Caco-2 (cell line): ENCODE measurements around the gene RANBP10. TPM values are rescaled to one million over a fixed set of nuclear protein-coding genes. Genes with fewer than 3 reads are reported as not detected.

ENCODE experiments used
- BruUV-seq: library from RNA; stranded (reverse); fragments of 400-500 nt; replicated peaks from 2 replicates; lab custom pipeline; 2021; lab: Mats Ljungman, UMichigan
- CTCF ChIA-PET: fragments of 300-600 bp; sonication (Branson Sonifier 250); formaldehyde crosslinking; loops from one replicate; lab custom pipeline; 2022; ENCODE audit warnings: antibody characterized with exemption; lab: Charles Lee
- POLR2A ChIA-PET: fragments of 300-600 bp; sonication (Branson Sonifier 250); formaldehyde crosslinking; loops from one replicate; lab custom pipeline; 2022; ENCODE audit warnings: antibody characterized with exemption; lab: Charles Lee
- DNase-seq, 2 experiments: peaks; one replicate each; pipeline versions ENCODE4 v3.0.0 to v3.0.0-alpha.2; 2020 to 2022
- H3K27me3 ChIP-seq: replicated peaks from 2 replicates; pipeline ENCODE4 v1.6.0; 2011; ENCODE audit warnings: low read length; ENCODE audit not compliant: control insufficient read depth, insufficient read depth
- H3K36me3 ChIP-seq: 2 replicates; pipeline ENCODE4 v1.5.1; 2011; ENCODE audit warnings: low read length; ENCODE audit not compliant: control insufficient read depth, insufficient read depth
- H3K4me1 ChIP-seq: fragments of 250-450 bp; sonication (Bioruptor Pico); 2 replicates; pipeline ENCODE4 v1.5.1; 2020; ENCODE audit warnings: mild to moderate bottlenecking
- H3K4me3 ChIP-seq: 2 replicates; pipeline ENCODE4 v1.5.1; 2011; ENCODE audit warnings: low read depth, mild to moderate bottlenecking, control low read depth, low read length
- H3K9me3 ChIP-seq: fragments of 250-450 bp; sonication (Bioruptor Pico); 2 replicates; pipeline ENCODE4 v1.5.1; 2020; ENCODE audit warnings: mild to moderate bottlenecking, moderate library complexity
- H3K27ac Mint-ChIP-seq: one replicate; pipeline ENCODE4 v1.8.0; 2022; ENCODE audit warnings: mixed read lengths; ENCODE audit not compliant: unreplicated experiment
- H3K27me3 Mint-ChIP-seq: one replicate; pipeline ENCODE4 v1.8.0; 2022; ENCODE audit warnings: mixed read lengths; ENCODE audit not compliant: insufficient read depth, unreplicated experiment
- H3K36me3 Mint-ChIP-seq: one replicate; pipeline ENCODE4 v1.8.0; 2022; ENCODE audit warnings: mild to moderate bottlenecking, mixed read lengths; ENCODE audit not compliant: insufficient read depth, unreplicated experiment
- H3K4me1 Mint-ChIP-seq: one replicate; pipeline ENCODE4 v1.8.0; 2022; ENCODE audit warnings: low read depth, mixed read lengths; ENCODE audit not compliant: unreplicated experiment
- H3K4me3 Mint-ChIP-seq: one replicate; pipeline ENCODE4 v1.8.0; 2022; ENCODE audit warnings: mild to moderate bottlenecking, moderate library complexity, mixed read lengths; ENCODE audit not compliant: unreplicated experiment
- H3K9me3 Mint-ChIP-seq: one replicate; pipeline ENCODE4 v1.8.0; 2022; ENCODE audit warnings: mixed read lengths; ENCODE audit not compliant: unreplicated experiment
- CTCF ChIP-seq, 2 experiments: fragments of 200-600 bp in 1 of 2; IDR thresholded peaks; 1 replicate in 1 of 2; 2 replicates in 1 of 2; pipeline versions ENCODE4 v1.5.1 to v1.8.0; 2011 to 2022; ENCODE audit warnings: antibody characterized with exemption in 1 of 2, control low read depth in 1 of 2, inconsistent platforms in 1 of 2, low read depth in 1 of 2, low read length in 1 of 2, mild to moderate bottlenecking in 1 of 2, moderate library complexity in 1 of 2; ENCODE audit not compliant: insufficient read depth in 1 of 2, severe bottlenecking in 1 of 2, unreplicated experiment in 1 of 2
- intact Hi-C: fragments of 100-400 bp; cut with micrococcal nuclease; formaldehyde crosslinking; loops from one replicate; pipeline ENCODE4 v1.10.0; 2022; ENCODE audit not compliant: unreplicated experiment
- total RNA-seq: library from RNA; stranded (reverse); gene quantifications from 2 replicates; pipeline ENCODE4 v1.2.3, GENCODE V29; 2022

RANBP10 gene
- total RNA-seq, 1 experiment from 2014 or later: 21.8 TPM

- Histone ChIP-seq H3K9me3 (no peaks in the 10 kb centered on the region), H3K27me3 (no peaks in the 10 kb centered on the region), H3K4me3 (no peak overlapping the region), H3K4me1 (peaks cover 25% of the 10 kb centered on the region), H3K36me3 (no peaks in the 10 kb centered on the region)
- Mint-ChIP-seq H3K4me3 (no peak overlapping the region), H3K36me3 (peaks cover 14% of the 10 kb centered on the region), H3K4me1 (peaks cover 19% of the 10 kb centered on the region), H3K27ac (peak overlapping the region; percentile 36), H3K9me3 (no peaks in the 10 kb centered on the region), H3K27me3 (no peaks in the 10 kb centered on the region)
- ChIA-PET POLR2A (interaction anchor here (0.5 to 0.9 kb wide), 3 partner anchors 19 to 538 kb away, joined by 3 to 6 read pairs (median 3); partner anchors contain the start of gene ACD), CTCF (interaction anchor here (0.9 to 1.3 kb wide), 4 partner anchors 43 to 195 kb away, joined by 3 to 5 read pairs (median 4); partner anchors contain the start of genes C16orf86 and ENKD1)
- no TSS peak for BruUV-seq
- intact Hi-C loops: loop anchor here (1.0 to 2.0 kb wide), 3 partner anchors 13 to 38 kb away; no protein-coding TSS in a partner anchor
- TF ChIP-seq CTCF (IDR thresholded peaks at IDR 0.05; ENCODE audit: insufficient read depth in 1 of 2, low read depth in 1 of 2, low read length in 1 of 2, severe bottlenecking in 1 of 2, unreplicated experiment in 1 of 2): no peak
- peak in 1 of 2 experiments; percentile 67 for DNase-seq
These were observed 90.3 kb downstream of the RANBP10 start for GRCh38 chr16:67716097-67716496.

- intact Hi-C loops: no loop called here
- Histone ChIP-seq H3K4me3 (no peak overlapping the region), H3K4me1 (peaks cover 20% of the 10 kb centered on the region), H3K9me3 (no peaks in the 10 kb centered on the region), H3K27me3 (no peaks in the 10 kb centered on the region), H3K36me3 (no peaks in the 10 kb centered on the region)
- no peak overlapping the region for H3K27ac Mint-ChIP-seq
- POLR2A ChIA-PET: interaction anchor here (0.5 kb wide), 1 partner anchor 283 kb away, joined by 5 read pairs; the partner anchor contains the start of gene HSD11B2
- no peaks in the 10 kb centered on the region for H3K27me3 Mint-ChIP-seq
- TF ChIP-seq CTCF (IDR thresholded peaks at IDR 0.05; ENCODE audit: insufficient read depth in 1 of 2, low read depth in 1 of 2, low read length in 1 of 2, severe bottlenecking in 1 of 2, unreplicated experiment in 1 of 2): no peak
- no peak overlapping the region for H3K4me3 Mint-ChIP-seq
- H3K9me3 Mint-ChIP-seq: no peaks in the 10 kb centered on the region
- H3K4me1 Mint-ChIP-seq: peaks cover 12% of the 10 kb centered on the region
- H3K36me3 Mint-ChIP-seq: peaks cover 12% of the 10 kb centered on the region
- CTCF ChIA-PET: interaction anchor here (0.7 kb wide), 1 partner anchor 428 kb away, joined by 4 read pairs; no protein-coding TSS in a partner anchor
- no TSS peak for BruUV-seq
- DNase-seq: no peak
These were observed 91.8 kb downstream of the RANBP10 start for GRCh38 chr16:67714522-67714921.

GRCh38 chr16:67713647-67714273 lies 92.6 kb downstream of the RANBP10 start:
- H3K36me3 Mint-ChIP-seq: peaks cover 4% of the 10 kb centered on the region
- no peaks in the 10 kb centered on the region for H3K27me3 Mint-ChIP-seq
- no peaks in the 10 kb centered on the region for H3K36me3 ChIP-seq
- H3K4me1 ChIP-seq: peaks cover 20% of the 10 kb centered on the region
- H3K4me1 Mint-ChIP-seq: peaks cover 10% of the 10 kb centered on the region
- H3K4me3 ChIP-seq: no peak overlapping the region
- no peaks in the 10 kb centered on the region for H3K9me3 ChIP-seq
- no peaks in the 10 kb centered on the region for H3K9me3 Mint-ChIP-seq
- no peak for DNase-seq
- no peak overlapping the region for H3K4me3 Mint-ChIP-seq
- ChIA-PET POLR2A (no interaction called here), CTCF (no interaction called here)
- intact Hi-C loops: no loop called here
- no peak overlapping the region for H3K27ac Mint-ChIP-seq
- no peaks in the 10 kb centered on the region for H3K27me3 ChIP-seq
- no TSS peak for BruUV-seq
- TF ChIP-seq CTCF (IDR thresholded peaks at IDR 0.05; ENCODE audit: insufficient read depth in 1 of 2, low read depth in 1 of 2, low read length in 1 of 2, severe bottlenecking in 1 of 2, unreplicated experiment in 1 of 2): no peak
